Fibroblast of pulmonary artery (primary cell): ENCODE measurements around the gene PTGR1.
A peak's percentile ranks its signal among the peaks of the same experiment; 100 is the strongest.

ENCODE experiments used
- DNase-seq: peaks from one replicate; pipeline ENCODE4 v3.0.0-alpha.2; 2010; ENCODE audit warnings: low read depth
- H3K4me3 ChIP-seq: replicated peaks from 2 replicates; pipeline ENCODE4 v1.5.1; 2011; ENCODE audit warnings: low read depth, mild to moderate bottlenecking, control low read depth, low read length, moderate library complexity
- TF ChIP-seq, protein P1 (sequence below): IDR thresholded peaks from 2 replicates; pipeline ENCODE4 v1.5.1; 2011; ENCODE audit warnings: mild to moderate bottlenecking, control low read depth, low read length, inconsistent platforms; ENCODE audit errors: missing control alignments

The PTGR1 gene

DNA sequence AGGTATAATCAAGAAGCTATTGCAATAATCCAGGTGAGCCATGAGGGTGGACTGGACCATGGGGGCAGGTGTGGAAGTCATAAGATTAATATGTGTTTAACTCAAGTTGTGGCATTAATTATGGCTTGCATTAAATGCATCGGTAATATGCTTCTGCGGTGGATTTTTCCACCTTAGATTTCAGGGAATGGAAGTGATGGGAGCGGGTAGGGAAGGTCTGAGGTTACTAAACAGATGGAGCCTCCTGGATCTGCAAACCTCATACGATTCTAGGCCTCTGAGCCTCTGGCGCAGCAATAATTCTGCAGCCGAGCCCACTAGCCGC lies 74.8 kb downstream of the PTGR1 start:
- H3K4me3 ChIP-seq: peak overlapping the region; percentile 76
- no peak for DNase-seq
- TF ChIP-seq, protein P1, sequence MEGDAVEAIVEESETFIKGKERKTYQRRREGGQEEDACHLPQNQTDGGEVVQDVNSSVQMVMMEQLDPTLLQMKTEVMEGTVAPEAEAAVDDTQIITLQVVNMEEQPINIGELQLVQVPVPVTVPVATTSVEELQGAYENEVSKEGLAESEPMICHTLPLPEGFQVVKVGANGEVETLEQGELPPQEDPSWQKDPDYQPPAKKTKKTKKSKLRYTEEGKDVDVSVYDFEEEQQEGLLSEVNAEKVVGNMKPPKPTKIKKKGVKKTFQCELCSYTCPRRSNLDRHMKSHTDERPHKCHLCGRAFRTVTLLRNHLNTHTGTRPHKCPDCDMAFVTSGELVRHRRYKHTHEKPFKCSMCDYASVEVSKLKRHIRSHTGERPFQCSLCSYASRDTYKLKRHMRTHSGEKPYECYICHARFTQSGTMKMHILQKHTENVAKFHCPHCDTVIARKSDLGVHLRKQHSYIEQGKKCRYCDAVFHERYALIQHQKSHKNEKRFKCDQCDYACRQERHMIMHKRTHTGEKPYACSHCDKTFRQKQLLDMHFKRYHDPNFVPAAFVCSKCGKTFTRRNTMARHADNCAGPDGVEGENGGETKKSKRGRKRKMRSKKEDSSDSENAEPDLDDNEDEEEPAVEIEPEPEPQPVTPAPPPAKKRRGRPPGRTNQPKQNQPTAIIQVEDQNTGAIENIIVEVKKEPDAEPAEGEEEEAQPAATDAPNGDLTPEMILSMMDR: no peak

DNA sequence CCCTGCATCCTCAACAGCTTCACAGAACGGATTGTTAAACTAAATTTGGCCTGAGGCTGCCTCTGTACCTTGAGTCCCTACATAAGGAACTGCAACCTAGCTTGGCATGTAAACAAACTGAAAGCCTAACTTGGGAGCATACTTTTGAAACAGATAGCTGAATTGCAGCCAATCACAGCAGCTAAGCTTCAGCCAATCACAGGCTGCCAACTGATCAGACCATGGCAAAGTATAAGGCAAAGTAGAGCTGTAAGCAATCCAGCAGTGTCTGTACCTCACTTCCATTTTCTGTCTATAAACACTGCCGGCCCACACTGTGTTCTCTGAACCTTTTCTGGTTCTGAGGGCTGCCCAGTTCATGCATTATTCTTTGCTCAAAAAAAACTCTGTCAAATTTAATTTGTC lies 83.4 kb downstream of the PTGR1 start:
- TF ChIP-seq, protein P1: no peak
- H3K4me3 ChIP-seq: no peak overlapping the region
- peak; percentile 15 for DNase-seq

DNA sequence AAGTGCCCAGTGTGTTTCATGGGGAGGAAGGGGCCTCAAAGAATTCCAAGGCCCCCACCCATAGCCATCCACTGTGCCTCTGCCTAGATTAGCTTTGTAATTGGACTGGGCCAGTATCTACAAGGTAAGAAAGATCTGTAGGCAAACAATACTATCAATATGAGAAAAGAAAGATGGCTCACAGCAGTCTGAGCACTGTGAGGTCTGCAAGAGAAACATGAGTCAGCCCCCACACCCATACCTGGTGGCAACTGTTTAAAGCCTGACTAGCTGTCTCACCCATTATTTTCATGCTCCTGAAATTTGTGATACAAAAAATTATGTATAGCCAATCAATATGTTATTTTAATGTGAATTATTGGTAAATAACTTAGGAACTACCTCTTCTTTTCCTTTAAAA lies 84.5 kb downstream of the PTGR1 start:
- H3K4me3 ChIP-seq: no peak overlapping the region
- TF ChIP-seq, protein P1: no peak
- DNase-seq: no peak
